Measurements from ENCODE around the gene DOP1B.

DNA sequence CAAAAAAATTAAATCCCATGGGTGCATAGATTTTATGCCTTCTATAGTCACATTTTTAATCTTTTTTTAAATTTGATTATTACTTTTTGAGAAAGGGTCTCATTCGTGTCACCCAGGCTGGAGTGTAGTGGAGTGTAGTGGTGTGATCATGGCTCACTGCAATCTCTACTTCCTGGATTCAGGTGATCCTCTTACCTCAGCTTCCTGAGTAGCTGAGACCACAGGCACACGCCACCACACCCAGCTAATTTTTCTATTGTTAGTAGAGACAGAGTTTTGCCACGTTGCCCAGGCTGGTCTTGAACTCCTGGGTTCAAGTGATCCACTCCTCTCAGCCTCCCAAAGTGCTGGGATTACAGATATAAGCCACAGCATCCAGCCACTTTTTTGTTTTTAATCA lies 11.4 kb upstream of the DOP1B start:
- TF ChIP-seq BHLHE40 (IDR thresholded peaks at IDR 0.05; ENCODE audit: borderline replicate concordance) = no peak
- TF ChIP-seq SP1 (IDR thresholded peaks at IDR 0.05) = no peak

Measured in HEK293T (cell line).